Vagina (tissue), 2 donors: ENCODE data around the gene HMCN2. TPM values are rescaled to one million over a fixed set of nuclear protein-coding genes. Genes with fewer than 3 reads are reported as not detected.

Experiments
- DNase-seq, 2 donors: peaks; one replicate each; pipeline ENCODE4 v3.0.0-alpha.2; 2017; ENCODE audit errors: extremely low spot score in 2 of 2
- H3K27ac ChIP-seq: fragments of 200-600 bp; sonication (generic); one replicate; pipeline ENCODE4 v1.5.1; 2019
- H3K27me3 ChIP-seq: fragments of 200-600 bp; sonication (generic); one replicate; pipeline ENCODE4 v1.5.1; 2019
- H3K36me3 ChIP-seq, 2 donors: fragments of 200-600 bp; sonication (generic); one replicate each; pipeline ENCODE4 v1.5.1; 2017 to 2019
- H3K4me1 ChIP-seq: fragments of 200-600 bp; sonication (generic); one replicate; pipeline ENCODE4 v1.5.1; 2019
- H3K4me3 ChIP-seq, 2 donors: fragments of 200-600 bp; sonication (generic); 1 replicate in 1 of 2; 2 replicates in 1 of 2; pipeline ENCODE4 v1.5.1; 2016 to 2019
- H3K9me3 ChIP-seq: fragments of 200-600 bp; sonication (generic); one replicate; pipeline ENCODE4 v1.5.1; 2019
- CTCF ChIP-seq, 3 experiments: fragments of 450-650 bp in 2 of 3; fragments of 200-600 bp in 1 of 3; sonication (generic) in 1 of 3; IDR thresholded peaks; one replicate each; pipeline ENCODE4 v1.5.1; 2017 to 2019; ENCODE audit warnings: antibody characterized with exemption in 3 of 3, mild to moderate bottlenecking in 2 of 3, moderate library complexity in 2 of 3
- POLR2A ChIP-seq, 2 donors: fragments of 450-650 bp; IDR thresholded peaks; one replicate each; pipeline ENCODE4 v1.6.1; 2017; ENCODE audit warnings: antibody characterized with exemption in 2 of 2, mild to moderate bottlenecking in 2 of 2, moderate library complexity in 2 of 2
- POLR2AphosphoS5 ChIP-seq, 2 donors: sonication (generic); formaldehyde crosslinking; IDR thresholded peaks; one replicate each; pipeline ENCODE4 v1.9.0; 2017; ENCODE audit warnings: antibody characterized with exemption in 2 of 2, mild to moderate bottlenecking in 2 of 2, low read depth in 1 of 2; ENCODE audit not compliant: insufficient read depth in 1 of 2
- intact Hi-C: fragments of 100-400 bp; cut with DNase I; formaldehyde crosslinking; loops from one replicate; pipeline ENCODE4 v1.15.1; 2023
- total RNA-seq: library from RNA; depleted of rRNA; stranded (reverse); fragments of >200 nt; gene quantifications from one replicate; pipeline ENCODE4 v1.2.3, GENCODE V29; 2016

The HMCN2 gene
- total RNA-seq, 1 donor from 2014 or later = 5.2 TPM

GRCh38 chr9:130414910-130415746, 149.6 kb downstream of the HMCN2 start:
- H3K36me3 ChIP-seq = no peaks in the 10 kb centered on the region
- no peaks in the 10 kb centered on the region for H3K9me3 ChIP-seq
- intact Hi-C loops = no loop called here
- no peak overlapping the region for H3K4me3 ChIP-seq
- H3K27ac ChIP-seq = no peak overlapping the region
- no peak for TF ChIP-seq POLR2A (IDR thresholded peaks at IDR 0.05)
- TF ChIP-seq CTCF (IDR thresholded peaks at IDR 0.05) = no peak
- no peak for TF ChIP-seq POLR2AphosphoS5 (IDR thresholded peaks at IDR 0.05; ENCODE audit: insufficient read depth in 1 of 2, low read depth in 1 of 2)
- peaks cover 10% of the 10 kb centered on the region for H3K4me1 ChIP-seq
- DNase-seq = no peak
- H3K27me3 ChIP-seq = no peaks in the 10 kb centered on the region

- DNase-seq = no peak
- Histone ChIP-seq H3K36me3 (no peaks in the 10 kb centered on the region), H3K27ac (no peak overlapping the region), H3K4me1 (no peaks in the 10 kb centered on the region), H3K9me3 (no peaks in the 10 kb centered on the region), H3K4me3 (no peak overlapping the region), H3K27me3 (no peaks in the 10 kb centered on the region)
- TF ChIP-seq POLR2A (IDR thresholded peaks at IDR 0.05) = no peak
- no peak for TF ChIP-seq POLR2AphosphoS5 (IDR thresholded peaks at IDR 0.05; ENCODE audit: insufficient read depth in 1 of 2, low read depth in 1 of 2)
- TF ChIP-seq CTCF (IDR thresholded peaks at IDR 0.05) = no peak
- intact Hi-C loops = no loop called here
These were observed 152.0 kb downstream of the HMCN2 start for GRCh38 chr9:130417602-130418001.

GRCh38 chr9:130418776-130419175, 153.2 kb downstream of the HMCN2 start:
- Histone ChIP-seq H3K27ac (no peak overlapping the region), H3K9me3 (no peaks in the 10 kb centered on the region), H3K27me3 (no peaks in the 10 kb centered on the region), H3K4me1 (no peaks in the 10 kb centered on the region), H3K4me3 (no peak overlapping the region), H3K36me3 (no peaks in the 10 kb centered on the region)
- intact Hi-C loops = no loop called here
- TF ChIP-seq POLR2A (IDR thresholded peaks at IDR 0.05) (no peak), POLR2AphosphoS5 (IDR thresholded peaks at IDR 0.05; ENCODE audit: insufficient read depth in 1 of 2, low read depth in 1 of 2) (no peak), CTCF (IDR thresholded peaks at IDR 0.05) (no peak)
- DNase-seq = no peak

DNA sequence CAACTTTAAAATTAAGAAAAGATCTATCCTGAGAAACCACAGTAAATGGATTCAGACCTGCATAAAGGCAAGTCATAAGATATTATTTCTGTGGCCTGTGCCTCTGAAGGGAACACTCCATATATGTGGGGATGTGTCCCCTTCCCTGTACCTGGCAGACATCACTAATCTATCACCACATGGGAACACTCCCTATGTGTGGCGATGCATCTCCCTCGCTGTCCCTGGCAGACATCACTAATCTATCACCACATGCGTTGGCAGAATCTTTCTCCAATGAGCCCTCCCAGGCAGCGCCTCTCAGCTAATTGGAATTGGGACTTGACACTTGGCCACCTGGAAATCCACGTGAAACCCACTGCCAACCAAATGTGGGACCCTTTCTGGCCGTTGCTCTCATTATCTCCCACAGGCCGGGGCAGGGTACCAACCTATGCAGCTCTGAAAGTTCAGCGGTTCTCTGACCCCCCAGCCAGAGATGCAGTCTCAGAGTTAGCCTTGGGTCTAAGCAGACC, 154.0 kb downstream of the HMCN2 start:
- TF ChIP-seq POLR2A (IDR thresholded peaks at IDR 0.05) (no peak), POLR2AphosphoS5 (IDR thresholded peaks at IDR 0.05; ENCODE audit: insufficient read depth in 1 of 2, low read depth in 1 of 2) (no peak), CTCF (IDR thresholded peaks at IDR 0.05) (no peak)
- no peak for DNase-seq
- intact Hi-C loops = no loop called here
- H3K36me3 ChIP-seq = no peaks in the 10 kb centered on the region
- no peaks in the 10 kb centered on the region for H3K9me3 ChIP-seq
- H3K4me1 ChIP-seq = no peaks in the 10 kb centered on the region
- no peak overlapping the region for H3K27ac ChIP-seq
- H3K27me3 ChIP-seq = no peaks in the 10 kb centered on the region
- H3K4me3 ChIP-seq = no peak overlapping the region
